NOMO-1 treated with dmso at 0.1 percent for 144 hours (cell line): ENCODE results near the gene SIRPA.

Source experiments
- DNase-seq: peaks from one replicate; lab custom pipeline; 2025; ENCODE audit not compliant: unreplicated experiment; lab: John Stamatoyannopoulos, UW

SIRPA gene

DNA sequence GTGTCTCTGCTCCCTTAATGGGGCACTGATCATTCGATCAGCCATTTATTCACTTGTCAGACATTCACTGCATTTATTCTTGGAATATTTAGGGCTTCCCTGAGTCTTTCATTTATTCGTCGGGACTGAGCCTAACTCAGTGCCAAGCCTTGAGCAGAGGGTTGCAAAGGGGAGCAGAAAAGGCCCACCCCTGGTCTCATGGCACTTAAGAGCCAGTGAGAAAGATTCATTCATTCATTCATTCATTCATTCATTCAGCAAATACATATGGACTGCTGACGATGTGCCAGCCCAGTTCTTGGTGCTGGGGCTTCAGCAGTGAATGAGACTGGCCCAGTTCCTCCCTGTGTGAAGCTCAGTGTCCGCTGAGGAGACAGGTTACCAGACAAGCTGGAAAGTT is 36.6 kb downstream of the SIRPA start:
- DNase-seq: no peak

DNA sequence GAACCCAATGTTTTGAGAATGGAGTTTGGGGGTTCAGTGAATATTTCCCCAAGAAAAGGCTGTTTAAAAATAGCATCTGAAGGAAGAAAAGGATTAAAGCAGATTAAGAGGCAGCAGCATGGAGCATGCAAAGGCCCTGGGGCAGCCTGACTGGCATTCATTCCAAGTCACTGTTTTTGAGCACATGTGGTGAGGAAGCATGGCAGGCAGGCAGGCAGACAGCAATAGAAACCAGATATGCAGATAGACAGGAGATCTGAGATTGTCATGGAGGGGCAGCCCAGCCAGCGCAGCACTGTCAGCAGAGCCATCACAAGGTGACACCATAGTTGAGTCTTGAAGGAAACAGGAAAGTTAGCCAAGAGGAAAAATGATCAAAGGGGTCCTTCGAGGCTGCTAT is 37.8 kb downstream of the SIRPA start:
- no peak for DNase-seq

DNA sequence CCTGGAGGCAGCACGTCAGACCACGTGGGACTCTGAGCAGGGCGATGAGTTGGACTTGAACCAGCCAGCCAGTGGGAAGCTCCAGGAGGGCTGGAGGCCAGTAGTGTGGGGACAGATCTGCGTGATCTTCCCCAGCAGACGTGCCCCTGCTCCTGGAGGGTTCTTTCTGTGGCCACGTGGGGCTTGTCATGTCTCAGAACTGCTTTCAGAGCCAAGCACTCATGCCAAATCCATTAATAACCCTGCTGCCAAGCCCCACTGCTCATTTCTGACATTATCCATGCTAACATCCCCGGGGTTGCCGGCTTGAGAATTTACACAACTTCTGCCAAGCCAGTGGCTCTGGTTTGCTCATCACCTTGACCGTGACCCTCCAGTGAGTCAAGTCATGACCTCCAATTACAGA is 38.3 kb downstream of the SIRPA start:
- DNase-seq: no peak

DNA sequence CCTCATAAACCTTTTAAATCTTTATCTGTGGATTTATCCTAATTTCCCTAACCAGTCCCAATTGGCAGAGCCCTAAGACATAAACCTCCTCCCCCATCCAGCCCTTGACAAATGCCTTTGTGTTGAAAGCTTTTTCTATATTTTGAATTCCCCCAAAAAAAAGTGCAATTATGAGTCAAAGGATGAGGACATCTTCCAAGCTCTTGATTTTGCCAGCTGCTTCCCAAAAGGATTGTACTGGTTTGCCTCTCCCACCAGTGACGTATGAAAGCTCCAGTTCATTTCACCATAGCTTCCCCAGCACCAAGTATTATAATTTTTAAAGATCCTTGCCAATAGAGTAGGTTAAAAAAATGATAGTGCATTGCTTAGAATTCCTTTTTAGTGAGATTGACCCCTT is 38.9 kb downstream of the SIRPA start:
- DNase-seq: no peak

DNA sequence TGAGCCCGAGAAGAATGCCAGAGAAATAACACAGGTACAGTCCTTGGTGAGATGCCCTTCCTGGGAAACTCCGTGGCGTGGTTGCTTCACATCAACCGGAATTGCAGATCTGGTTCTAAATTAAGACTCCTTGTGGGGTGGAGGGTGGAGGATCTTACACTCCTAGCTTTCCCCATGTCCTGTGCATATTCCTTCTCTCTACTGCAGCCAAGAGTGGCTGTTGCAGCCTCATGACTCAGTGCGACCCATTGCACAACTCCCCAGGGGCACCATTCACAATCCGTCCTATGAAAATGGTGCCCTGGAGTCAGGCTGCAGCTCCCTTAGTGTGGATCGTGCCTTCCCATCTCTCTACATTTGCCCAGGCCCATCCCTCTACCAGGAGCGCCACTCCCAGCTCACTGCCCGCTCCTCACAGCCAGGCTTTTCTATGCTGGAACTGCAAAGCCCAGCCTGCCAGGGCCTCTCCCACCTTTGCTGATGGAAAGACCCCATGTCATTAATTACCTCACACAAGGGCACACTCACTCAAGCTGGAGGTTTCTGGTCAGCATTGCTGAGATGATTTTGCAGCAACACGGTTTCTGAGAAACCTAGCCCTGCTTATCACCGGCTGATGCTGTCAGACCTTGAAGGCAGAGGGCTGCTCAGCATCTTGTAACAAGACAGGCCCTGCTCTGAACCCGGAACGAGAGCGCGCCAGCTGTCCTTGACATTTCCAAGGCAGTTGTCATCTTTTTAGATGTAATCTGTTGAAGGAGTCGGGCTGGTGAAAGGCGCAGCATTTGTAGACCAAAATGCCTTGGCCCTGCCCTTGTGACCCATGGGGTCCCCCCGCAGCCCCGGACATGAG is 39.7 kb downstream of the SIRPA start:
- DNase-seq: peak; percentile 37

DNA sequence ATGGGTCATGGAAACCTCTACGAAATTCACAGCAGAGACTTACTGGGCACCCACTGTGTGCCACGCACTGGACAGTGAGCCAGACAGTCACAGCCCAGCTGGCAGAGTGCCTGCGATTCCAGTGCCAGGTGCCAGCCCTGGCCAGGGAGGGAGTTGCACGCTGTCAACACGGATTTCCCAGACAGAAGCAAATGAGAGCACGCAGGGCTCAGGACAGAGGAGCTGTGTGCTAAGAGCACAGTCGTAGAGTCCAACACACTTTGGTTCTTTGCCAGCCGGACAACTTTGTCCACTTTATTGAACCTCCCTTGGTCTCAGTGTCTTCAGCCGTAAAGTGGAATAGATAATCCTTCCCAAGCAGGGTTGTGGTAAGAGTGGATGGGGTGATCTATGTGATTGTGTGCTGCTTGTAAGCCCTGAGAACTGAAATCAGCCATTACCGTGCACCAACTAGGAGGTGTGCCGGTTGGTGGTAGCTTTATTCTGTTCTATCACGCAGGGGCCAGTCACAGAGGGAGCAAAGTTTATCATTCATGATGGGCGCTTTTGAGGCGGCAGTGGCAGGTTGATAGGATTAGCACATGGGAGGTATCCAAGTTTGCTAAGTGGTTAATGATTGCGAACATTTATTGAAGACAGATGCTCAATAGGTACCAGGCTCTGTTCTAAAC is 40.6 kb downstream of the SIRPA start:
- no peak for DNase-seq

DNA sequence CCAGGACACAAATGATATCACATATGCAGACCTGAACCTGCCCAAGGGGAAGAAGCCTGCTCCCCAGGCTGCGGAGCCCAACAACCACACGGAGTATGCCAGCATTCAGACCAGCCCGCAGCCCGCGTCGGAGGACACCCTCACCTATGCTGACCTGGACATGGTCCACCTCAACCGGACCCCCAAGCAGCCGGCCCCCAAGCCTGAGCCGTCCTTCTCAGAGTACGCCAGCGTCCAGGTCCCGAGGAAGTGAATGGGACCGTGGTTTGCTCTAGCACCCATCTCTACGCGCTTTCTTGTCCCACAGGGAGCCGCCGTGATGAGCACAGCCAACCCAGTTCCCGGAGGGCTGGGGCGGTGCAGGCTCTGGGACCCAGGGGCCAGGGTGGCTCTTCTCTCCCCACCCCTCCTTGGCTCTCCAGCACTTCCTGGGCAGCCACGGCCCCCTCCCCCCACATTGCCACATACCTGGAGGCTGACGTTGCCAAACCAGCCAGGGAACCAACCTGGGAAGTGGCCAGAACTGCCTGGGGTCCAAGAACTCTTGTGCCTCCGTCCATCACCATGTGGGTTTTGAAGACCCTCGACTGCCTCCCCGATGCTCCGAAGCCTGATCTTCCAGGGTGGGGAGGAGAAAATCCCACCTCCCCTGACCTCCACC is 42.2 kb downstream of the SIRPA start:
- DNase-seq: no peak

DNA sequence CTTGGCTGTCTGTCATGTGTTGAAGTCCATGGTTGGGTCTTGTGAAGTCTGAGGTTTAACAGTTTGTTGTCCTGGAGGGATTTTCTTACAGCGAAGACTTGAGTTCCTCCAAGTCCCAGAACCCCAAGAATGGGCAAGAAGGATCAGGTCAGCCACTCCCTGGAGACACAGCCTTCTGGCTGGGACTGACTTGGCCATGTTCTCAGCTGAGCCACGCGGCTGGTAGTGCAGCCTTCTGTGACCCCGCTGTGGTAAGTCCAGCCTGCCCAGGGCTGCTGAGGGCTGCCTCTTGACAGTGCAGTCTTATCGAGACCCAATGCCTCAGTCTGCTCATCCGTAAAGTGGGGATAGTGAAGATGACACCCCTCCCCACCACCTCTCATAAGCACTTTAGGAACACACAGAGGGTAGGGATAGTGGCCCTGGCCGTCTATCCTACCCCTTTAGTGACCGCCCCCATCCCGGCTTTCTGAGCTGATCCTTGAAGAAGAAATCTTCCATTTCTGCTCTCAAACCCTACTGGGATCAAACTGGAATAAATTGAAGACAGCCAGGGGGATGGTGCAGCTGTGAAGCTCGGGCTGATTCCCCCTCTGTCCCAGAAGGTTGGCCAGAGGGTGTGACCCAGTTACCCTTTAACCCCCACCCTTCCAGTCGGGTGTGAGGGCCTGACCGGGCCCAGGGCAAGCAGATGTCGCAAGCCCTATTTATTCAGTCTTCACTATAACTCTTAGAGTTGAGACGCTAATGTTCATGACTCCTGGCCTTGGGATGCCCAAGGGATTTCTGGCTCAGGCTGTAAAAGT is 43.5 kb downstream of the SIRPA start:
- no peak for DNase-seq

DNA sequence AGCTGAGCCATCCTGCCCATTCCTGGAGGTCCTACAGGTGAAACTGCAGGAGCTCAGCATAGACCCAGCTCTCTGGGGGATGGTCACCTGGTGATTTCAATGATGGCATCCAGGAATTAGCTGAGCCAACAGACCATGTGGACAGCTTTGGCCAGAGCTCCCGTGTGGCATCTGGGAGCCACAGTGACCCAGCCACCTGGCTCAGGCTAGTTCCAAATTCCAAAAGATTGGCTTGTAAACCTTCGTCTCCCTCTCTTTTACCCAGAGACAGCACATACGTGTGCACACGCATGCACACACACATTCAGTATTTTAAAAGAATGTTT is 44.0 kb downstream of the SIRPA start:
- DNase-seq: no peak

DNA sequence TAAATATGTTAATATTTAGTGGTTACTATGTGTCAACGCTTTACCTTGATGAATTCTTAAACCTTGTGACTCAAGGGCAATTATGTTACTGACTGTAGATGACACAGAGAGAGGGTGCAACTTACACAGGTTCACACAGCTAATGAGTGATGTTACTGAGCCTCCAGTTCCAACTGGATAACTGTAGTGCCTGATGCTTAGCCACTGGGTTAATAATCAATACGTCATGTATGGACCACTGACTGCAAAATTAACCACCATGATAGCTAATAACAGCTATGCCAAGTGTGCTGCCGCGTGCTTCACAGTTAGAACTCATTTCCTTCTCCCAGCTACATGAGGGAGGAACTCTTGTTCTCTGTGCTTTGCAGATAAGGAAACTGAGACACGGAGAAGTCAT is 45.4 kb downstream of the SIRPA start:
- DNase-seq: no peak

DNA sequence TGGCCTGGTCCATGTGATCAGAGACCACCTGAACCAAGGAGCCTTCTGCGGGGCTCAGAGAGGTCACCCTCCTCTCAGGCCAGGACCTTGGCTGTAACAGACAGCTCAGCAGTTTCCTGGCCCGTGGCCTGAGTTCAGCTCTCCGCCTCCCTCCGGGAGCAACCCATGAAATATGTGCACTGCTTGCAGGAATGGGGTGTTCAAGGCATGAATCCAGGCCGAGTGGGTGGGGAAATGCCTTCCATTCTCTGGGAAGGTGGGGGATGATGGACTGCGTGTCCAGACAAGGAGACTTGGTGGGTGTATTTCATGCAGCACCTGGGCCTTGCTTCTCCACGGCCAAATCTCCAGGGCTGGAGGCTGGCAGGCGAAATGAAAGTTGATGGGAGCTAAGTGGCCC is 46.0 kb downstream of the SIRPA start:
- no peak for DNase-seq

DNA sequence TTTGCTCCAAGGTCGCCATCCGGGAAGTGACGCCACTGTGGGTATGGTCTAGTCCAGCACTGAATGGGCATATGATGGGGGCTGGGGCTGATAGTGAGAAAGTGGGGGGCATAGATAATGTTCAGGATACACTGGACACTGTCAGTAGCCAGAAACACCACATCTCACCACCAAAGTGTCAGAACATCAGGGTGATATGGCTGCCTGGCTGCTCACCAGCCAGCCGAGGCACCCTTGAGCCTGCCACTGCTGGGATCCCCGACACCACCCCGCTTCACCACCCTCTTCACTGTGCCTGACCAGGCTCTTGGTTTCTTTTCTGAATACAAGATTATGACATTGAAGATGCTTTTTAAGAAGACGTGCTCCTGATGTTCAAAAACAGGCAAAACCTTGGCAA is 46.9 kb downstream of the SIRPA start:
- DNase-seq: no peak

DNA sequence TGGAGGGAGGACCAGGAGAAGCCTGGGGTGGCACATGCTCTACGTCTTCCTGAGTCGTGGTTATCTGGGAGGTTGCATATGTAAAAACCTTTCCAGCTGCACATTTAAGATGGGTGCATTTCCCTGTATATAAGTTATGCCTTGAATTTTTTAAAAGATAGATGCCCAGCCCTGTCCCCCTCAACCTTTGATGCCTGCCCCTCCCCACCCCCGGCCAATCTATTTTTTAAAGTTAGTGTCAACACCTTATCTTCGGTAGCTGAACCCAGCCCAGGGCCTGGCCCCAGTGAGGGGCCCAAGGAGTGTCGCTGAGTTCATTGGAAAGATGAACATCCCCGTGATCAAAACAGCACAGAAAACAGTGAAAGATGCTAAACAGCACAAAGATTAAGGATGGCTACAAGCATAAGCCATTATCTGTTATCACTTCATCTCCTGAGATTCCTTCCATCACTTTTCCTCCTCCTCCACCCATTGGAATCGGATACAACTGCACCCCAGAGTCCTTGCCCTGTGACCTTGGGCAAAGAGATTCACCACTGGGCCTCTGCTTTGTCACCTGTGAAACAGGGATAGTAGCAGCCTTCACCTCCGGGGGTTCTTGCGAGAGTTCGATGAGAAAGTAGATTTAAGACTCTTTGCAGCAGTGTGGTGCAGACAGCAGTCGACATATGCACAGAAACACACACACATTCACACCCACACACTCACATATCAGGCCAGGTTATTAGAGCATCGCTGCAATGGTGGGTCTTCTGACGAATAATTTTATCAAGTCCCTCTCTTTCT is 47.5 kb downstream of the SIRPA start:
- DNase-seq: no peak

DNA sequence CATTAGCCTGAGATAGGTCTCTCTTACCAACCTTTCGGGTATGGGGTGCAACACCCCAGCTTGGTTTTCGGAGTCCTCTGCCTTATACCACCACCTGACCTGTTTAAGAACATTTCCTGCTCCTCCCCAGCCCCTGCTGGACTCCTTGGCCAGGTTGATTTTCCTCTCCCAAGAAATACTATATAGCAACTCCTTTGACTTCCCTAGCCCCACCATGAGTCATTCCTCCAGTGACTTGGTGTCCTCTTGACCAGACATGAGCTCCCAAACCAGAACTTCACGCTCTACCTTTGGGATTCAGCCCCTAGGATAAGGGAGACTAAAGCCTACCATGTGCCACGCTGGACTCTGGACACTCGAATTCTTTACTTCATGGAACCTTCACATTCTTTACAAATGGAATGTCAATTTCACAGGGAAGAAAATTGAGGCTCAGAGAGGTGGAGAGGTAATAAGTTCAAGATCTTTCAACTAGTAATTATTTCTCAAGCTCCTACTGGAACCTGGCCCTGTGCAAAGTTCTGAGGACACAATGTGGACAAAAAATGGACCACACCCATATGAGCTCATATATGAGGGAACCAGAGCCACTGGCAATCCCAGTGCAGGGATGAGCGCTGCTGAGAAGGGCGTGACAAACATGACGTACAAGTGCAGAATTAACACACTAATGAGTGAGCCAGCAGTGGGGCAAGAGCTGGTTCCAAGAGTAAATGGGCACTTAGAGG is 48.2 kb downstream of the SIRPA start:
- DNase-seq: peak; percentile 22

DNA sequence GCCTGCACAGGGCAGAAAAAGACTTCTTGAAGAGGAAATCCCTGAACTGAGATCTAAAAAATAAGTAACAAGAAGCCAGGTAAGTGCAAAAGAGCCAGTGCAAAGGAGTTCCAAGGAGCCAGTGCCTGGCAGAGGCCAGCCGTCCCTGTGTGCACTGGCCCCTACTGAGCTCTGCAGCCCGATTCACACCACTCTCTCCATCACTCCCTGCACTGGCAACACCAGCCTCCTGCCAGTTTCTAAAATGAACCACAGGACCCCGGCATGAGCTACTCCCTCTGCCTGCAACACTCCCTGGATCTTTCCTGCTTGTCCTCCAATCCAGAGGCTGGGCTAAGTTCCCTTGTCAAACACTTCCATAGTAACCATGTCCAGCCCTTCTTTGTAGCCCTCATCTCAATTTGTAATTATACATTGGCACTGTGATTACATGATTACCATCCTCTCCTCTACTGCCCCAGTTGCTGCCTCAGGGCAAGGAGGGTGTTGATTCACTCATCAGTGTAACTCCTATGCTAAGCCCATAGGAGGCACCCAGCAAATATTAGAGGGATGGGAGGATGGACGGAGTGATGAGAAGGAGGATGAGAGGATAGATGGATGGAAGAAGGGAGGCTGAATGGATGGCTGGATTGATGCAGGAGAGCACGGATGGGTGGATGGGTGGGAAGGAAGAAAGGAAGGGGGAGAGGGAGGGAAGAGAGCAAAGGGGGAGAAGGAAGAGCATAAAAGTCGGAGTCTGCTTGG is 49.3 kb downstream of the SIRPA start:
- no peak for DNase-seq

DNA sequence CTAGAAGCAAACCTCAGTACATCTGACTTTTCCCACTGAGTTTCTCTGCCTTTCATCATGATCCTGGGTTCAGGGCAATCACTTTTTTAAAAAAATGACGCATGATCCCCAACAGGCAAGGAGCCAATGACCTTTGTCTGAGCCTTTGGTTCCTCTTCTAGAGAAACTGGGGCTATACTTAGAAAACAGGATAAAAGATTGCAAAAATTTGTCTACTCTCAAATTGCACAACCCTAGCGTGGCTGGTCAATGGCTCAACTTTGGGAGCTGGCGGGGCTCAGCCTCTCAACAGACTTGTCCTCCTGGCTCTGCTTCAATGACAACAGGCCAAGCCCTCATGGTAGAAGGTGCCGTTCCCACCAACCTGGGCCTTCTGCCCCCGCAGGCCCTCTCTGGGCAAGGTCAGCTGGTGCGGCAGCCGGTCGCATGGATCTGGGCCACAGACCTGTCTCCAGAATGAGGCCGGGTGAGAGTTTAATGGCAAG is 50.0 kb downstream of the SIRPA start:
- peak; percentile 93 for DNase-seq

DNA sequence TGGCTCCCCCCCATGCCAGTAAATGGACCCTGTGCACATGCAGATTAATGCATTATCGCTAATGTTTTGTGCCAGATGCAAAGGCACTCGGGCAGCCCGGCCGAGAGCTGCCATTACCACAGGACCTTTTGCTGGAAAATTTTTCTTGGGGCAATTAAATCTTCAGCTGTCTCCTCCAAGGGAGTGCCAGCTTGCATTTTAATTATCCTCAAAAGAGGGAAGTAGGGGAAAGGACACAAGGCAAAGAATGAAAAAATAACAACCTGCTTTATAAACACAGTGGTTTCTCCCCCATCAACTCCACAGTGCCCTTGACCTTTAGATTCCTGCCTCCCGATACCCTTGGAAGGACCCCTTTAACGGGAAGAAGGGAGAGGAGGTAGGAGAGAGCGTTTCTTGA is 50.5 kb downstream of the SIRPA start:
- DNase-seq: peak; percentile 76

DNA sequence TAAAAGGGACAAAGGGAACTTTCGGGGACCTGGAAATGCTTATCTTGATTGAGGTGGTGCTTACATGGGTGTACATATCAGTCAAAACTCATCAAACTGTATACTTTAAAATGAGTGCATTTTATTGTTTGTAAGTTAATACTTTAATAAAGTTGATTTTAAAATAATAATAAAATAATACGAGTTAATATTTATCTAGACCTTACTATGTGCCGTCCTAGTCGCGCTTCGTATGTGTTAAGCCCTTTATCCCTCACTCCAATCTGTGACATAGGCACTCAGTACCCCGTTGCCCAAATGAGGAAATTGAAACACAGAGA is 51.2 kb downstream of the SIRPA start:
- no peak for DNase-seq
